ENCODE results near the gene KIAA1191.
"Not testable (repeated sequence)": the region's sequence is repeated elsewhere in the genome, so short reads cannot be mapped to it uniquely, and the experiment has no call there.

The KIAA1191 gene

GRCh38 chr5:176320577-176320976 lies 41.0 kb downstream of the KIAA1191 start:
- CTCF ChIA-PET, result interaction anchor here (1.6 kb wide), 1 partner anchor 601 kb away, joined by 3 read pairs; no protein-coding TSS in a partner anchor
- no peak for DNase-seq (ENCODE audit: extremely low spot score)
- no peak for TF ChIP-seq CTCF (IDR thresholded peaks at IDR 0.05; ENCODE audit: control extremely low read depth, extremely low read depth, low read depth, missing control alignments)
- POLR2A ChIA-PET, result no interaction called here

- ChIA-PET POLR2A (no interaction called here), CTCF (no interaction called here)
- DNase-seq (ENCODE audit: extremely low spot score), result no peak
- no peak for TF ChIP-seq CTCF (IDR thresholded peaks at IDR 0.05; ENCODE audit: control extremely low read depth, extremely low read depth, low read depth, missing control alignments)
These were observed 41.6 kb downstream of the KIAA1191 start for GRCh38 chr5:176319827-176320554.

GRCh38 chr5:176317534-176318374 lies 43.8 kb downstream of the KIAA1191 start:
- no peak for DNase-seq (ENCODE audit: extremely low spot score)
- POLR2A ChIA-PET, result no interaction called here
- no peak for TF ChIP-seq CTCF (IDR thresholded peaks at IDR 0.05; ENCODE audit: control extremely low read depth, extremely low read depth, low read depth, missing control alignments)
- CTCF ChIA-PET, result no interaction called here

- POLR2A ChIA-PET; CTCF ChIA-PET; DNase-seq (ENCODE audit: extremely low spot score): not testable (repeated sequence)
These were observed 56.2 kb downstream of the KIAA1191 start for GRCh38 chr5:176305356-176305755.

All from GM10248 (cell line).